Measurements from ENCODE around the gene PUDP.
"Not testable (repeated sequence)": the region's sequence is repeated elsewhere in the genome, so short reads cannot be mapped to it uniquely, and the experiment has no call there.

The PUDP gene

GRCh38 chrX:7109049-7109531 is 38.9 kb downstream of the PUDP start:
- no peak for DNase-seq

DNA sequence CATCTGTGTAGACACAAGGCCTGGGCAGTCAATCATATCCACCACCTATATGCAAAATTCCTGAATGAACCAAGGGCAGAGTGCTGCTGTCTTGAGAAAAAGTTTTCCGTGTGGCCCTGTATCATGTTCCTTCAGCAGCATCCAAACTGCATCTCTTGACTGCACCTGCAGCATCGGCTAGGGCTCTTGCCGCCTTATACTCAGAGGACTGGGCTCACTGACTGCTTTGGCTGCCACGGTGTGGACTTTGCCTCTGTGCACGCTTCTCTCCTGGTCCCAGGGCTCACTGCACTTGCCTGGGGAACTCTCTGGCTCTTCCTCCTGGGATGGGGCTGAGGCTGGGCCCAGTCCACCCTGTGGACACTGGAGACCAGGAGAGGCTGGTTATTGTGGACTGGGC is 39.9 kb downstream of the PUDP start:
- no peak for DNase-seq

DNA sequence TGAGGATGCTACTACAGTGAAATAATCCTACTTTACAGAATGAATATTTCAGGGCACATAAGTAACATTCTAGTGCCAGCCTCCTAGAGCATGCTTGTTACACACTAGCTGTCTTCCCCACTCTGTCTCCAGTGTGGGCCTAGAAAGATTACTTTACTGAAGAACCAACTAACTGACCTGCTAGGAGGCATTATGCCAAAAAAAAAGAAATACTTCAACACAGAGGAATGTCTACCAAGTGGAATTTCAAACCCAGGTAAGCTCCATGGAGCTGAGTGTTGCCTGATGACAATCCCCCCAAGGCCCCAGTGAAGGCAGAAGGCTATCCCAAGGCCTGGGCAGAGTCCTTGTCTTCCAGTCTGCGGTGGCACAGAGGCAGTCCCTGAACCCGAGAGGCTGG is 41.3 kb downstream of the PUDP start:
- DNase-seq: no peak

DNA sequence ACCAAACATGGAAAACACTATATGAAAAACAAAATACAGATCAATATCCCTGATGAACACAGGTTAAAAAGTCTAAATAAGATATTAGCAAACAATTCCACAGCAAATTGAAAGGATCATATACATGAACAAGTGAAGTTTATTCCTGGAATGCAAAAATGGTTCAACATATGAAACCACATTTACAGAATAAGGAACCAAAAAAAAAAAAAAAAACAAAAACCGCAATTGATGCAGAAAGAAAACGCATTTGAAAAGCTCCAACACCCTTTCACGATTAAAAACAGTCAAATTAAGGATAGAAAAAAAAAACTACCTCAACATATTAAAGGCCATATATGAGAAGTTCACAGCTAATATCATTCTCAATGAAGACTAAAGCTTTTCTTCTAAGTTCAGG is 45.8 kb downstream of the PUDP start:
- no peak for DNase-seq

DNA sequence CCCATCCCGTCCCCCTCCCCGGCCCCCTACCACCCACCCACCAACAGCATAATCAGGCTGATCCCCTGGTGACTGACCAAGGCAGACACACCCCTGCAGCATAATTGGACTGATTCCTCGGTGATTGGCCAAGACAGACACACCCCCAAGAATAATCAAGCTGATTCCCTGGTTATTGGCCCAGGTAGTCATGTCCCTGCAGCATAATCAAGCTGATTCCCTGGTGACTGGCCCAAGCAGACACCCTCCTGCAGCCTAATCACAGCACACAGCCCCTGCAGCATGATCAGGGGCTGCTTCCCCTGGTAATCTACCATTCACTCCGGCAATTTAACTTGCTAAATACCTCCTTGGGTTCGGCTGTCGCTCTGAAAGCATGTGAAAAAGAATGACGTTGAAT is 47.9 kb downstream of the PUDP start:
- DNase-seq: no peak

DNA sequence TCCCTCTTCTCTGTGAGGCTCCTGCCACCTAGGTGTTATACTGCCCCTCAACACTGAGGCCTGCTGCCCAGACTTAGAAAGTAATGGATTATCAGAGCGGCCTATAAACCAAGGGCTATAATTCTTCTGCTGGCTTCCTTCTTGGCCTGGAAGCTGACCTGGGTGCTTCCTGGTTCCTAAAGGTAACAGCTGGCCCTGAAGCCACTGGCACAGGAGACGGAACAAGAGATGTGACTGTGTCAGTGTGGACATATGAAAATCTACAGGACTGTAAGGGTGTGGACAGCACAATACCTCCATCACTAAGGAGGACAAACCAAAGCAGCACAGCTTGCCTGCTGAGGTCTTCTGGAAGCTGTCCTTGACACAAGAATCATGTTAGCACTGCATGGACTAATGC is 52.3 kb downstream of the PUDP start:
- not testable (repeated sequence) for DNase-seq

DNA sequence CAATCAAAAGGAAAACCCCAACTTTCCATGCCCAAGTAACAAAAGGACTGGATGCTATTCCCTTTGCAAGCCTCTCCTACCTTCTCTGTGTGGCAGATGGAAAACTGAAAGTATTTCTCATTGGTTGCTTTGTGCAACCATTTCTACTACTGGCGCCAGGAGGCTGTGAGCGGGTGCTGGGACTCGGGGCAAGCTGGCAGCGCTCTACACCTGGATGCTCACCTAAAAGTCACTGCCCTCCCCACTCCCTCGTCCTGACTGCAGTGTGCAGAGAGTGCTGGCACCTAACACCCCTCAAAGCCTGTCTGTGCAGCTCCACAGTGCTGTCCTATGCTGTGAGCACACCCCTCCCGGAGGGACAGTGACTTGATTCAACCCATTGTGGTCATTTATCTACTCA is 54.6 kb downstream of the PUDP start:
- DNase-seq: peak; percentile 50

GRCh38 chrX:7092543-7092942 is 55.4 kb downstream of the PUDP start:
- no peak for DNase-seq

DNA sequence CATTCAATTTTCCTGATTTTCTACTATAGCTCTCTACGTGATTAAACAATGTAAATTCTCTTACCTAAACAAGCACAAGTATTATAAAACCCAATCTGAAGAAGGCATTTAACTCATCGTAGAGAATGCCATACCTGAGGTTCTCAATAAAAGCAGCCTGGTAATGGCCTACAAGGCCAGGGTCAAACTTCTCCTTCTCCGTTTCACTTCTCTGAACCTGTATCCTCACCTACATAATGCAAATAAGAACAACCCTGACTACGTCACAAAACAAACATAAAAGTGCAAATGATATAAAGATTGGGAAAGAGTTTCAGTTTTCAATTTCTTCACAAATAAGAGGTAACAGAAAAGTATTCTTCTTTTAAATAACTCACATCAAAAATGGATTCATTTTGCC is 56.0 kb downstream of the PUDP start:
- no peak for DNase-seq

DNA sequence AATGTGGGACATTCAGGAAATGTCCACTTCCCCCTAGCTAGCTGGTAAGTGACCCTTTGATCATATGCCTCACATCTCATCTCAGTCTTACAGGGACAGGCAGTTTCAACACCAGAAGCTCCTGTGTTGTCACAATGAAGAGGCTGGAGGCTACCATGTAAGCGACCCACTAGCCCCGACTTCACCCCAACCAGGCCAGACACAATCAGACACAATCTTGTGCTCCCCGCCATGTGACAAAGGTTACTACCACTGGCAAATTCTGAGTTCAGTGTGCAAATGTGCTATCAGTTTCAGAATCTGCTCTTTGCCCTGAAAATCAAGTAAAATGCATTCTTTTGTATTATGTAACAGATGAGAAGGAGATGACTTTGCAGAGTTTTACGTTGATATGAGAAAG is 57.3 kb downstream of the PUDP start:
- peak; percentile 48 for DNase-seq

DNA sequence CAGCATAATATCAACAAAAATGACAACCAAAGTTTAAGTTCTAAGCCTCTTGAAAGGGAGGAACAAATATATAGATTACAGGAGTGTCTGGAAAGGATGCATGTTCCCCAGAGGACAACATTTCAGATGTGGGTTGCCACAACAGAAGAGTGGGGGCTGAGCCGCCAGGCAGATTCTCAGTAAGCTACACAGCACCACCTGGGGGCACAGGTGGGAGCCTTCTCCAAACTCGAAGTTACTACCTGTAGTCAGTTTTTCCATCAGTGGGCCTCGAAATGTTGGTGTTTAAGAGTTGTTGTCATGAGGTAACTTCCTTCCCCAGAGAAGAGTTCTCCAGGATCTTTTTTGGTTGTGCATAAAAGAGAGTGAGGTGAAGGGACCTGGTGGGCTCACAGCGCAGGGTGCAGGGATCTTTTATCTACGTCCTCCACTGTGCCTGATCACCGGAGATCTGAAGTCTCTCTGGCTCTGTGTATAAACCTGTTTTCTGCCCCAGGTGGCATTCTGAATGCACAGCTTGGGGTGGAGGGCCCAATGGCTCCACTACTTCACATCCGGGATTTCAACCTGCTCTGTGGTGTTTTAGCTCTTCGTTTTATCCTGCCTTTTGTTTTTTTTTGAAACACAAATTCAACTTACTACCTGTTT is 58.9 kb downstream of the PUDP start:
- DNase-seq: peak; percentile 70

DNA sequence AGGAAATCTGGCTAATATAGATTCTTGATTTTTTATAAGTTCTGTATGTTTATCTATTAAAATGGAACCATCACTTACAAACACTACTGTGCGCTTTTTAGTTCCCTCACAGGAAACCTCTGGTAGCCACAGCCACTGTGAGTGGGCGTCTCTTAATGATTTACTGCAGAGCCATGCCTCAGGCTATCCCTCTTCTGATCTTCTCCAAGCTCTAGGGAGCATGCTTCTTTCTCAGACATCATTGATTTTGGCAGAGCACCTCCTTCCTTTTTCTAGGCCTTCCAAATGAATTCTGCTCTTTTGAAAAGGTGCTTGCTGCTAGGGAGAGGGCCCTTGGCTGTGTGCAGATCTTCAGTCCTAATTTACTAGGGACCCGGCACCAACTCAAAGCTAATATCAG is 61.6 kb downstream of the PUDP start:
- DNase-seq: peak; percentile 46

- DNase-seq: no peak
Measured at GRCh38 chrX:7085879-7086278, 62.1 kb downstream of the PUDP start.

- DNase-seq: peak; percentile 35
Measured at GRCh38 chrX:7084841-7085240, 63.1 kb downstream of the PUDP start.

DNA sequence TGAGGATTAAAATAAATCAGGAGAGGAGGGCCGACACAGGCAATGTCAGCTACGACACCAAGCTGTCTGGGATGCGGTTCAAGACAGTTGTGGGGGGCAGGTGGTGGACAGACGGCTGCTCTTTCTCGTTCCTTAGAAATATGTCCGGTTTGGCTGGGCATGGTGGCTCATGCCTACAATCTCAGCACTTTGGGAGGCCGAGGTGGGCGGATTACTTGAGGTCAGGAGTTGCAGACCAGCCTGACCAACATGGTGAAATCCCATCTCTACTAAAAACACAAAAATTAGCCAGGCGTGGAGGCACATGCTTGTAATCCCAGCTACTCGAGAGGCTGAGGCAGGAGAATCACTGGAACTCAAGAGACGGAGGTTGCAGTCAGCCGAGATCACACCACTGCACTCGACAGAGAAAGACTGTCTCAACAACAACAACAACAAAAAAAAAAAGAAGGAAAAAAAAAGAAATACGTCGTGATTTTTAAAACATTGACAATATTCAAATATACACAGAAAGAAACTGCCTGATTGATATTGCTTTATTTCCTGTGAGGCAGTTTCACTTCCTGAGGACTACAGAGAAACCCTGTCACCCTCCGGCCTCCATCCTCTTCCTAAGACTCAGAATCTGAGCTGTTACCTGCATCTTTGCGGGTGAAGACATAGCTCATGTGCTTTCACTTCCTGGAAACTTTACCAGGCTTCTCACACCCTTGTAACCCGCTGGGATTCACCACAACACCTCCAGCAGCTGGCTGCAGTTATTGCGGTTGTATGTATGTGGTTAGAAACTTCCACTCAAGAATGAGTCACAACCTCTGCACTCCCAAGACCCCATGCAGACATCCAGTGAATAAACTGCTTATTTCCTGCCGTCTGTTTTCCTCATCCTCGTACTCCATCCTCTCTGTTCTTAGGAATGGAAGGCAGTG is 64.2 kb downstream of the PUDP start:
- peak; percentile 77 for DNase-seq

GRCh38 chrX:7083021-7083420 is 64.9 kb downstream of the PUDP start:
- peak; percentile 42 for DNase-seq

GRCh38 chrX:7082556-7082955 is 65.4 kb downstream of the PUDP start:
- no peak for DNase-seq

DNA sequence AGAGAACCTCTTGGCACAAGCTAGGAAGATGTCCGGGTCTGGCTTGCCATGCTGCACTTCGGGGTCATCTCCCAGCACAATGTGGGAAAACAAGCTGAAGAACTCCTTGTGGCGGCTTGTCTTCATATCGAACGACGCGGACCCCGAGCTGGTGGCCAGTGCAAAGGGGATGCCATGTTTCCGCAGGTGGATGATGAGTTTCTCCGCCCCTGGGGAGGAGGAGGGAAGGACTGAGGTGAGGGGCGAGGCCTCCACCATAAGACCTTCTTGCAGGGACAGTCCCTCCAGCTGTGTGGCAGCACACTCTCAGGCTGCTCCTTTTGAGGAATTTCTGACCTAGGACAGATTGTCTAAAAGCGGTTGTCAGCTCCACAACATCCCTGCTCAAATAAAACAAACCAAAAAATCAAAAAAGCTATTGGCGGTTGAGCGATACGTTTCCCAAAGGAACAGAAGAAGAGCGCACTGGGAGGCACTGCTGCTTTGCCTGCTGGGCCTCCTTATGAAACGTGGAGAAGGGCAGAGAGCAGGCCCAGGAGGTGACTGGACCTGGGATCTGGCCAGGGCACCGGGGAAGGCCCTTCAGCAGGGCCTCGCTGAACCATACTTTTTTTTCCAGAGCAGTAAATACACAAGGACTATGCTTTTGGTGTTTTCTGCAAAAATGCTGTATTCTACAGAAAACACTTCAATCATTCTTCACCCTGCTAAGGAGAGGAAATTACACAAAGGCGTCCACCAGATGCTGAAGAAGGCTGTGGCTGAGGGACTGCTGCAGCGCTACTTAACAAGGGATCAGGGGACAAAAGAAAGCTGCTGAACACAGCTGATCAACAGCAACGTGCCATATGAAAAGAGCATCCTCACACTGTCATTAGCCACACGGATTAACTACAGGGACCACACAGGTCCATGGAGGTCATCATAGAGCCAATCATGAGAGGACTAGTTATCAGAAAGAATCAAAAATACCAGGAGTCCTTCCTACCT is 70.4 kb downstream of the PUDP start:
- DNase-seq: no peak

DNA sequence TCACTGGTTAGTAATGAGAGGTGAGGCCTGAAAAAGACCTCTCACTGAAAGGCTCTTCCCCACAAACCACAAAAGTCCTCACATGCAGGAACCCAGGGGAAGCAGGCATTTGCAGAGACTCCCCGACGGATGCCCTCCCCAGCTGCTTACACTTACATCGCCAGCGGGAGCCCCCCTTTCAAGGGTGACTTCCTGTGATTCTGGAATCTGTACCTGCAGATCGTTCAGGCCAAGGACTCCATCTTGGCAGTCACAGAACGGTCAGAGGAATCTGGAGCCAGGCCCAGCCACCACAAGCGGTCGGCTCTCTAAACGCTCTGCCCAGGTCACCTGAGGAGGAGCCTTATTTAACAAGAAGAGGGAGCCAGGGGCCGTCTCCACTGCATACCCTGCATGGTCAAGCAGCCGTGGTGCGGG is 71.7 kb downstream of the PUDP start:
- DNase-seq: no peak

DNA sequence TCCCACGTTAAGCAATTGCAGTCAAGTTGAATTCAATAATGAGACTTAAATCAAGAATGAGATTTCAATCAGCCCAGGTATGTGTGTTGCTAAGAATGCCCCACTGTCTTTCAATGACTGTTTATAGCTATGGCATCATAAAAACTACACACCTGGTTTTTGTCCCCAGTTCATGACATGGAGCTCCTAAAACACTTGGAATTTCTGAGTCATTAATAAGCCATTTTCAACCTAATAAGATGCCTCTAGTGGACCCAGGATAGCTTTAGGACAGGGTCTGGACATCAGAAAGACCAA is 73.1 kb downstream of the PUDP start:
- no peak for DNase-seq

GRCh38 chrX:7074148-7074907 is 73.6 kb downstream of the PUDP start:
- DNase-seq: no peak

- DNase-seq: no peak
Measured at GRCh38 chrX:7073336-7073735, 74.6 kb downstream of the PUDP start.
